ENCODE results near the gene STMN3.

DNA sequence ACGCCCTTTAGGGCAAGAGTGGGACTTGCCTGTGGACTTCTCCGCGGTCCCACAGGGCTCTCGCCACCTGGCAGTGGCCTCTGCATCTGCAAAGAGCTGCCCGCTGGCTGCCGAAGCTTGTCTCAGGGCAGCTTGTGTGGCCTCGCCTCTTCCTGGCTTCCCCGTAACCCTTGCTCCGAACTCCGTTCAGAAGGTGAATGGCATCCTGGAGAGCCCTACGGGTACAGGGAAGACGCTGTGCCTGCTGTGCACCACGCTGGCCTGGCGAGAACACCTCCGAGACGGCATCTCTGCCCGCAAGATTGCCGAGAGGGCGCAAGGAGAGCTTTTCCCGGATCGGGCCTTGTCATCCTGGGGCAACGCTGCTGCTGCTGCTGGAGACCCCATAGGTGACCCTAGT is 7.9 kb upstream of the STMN3 start:
- TF ChIP-seq, protein P1, sequence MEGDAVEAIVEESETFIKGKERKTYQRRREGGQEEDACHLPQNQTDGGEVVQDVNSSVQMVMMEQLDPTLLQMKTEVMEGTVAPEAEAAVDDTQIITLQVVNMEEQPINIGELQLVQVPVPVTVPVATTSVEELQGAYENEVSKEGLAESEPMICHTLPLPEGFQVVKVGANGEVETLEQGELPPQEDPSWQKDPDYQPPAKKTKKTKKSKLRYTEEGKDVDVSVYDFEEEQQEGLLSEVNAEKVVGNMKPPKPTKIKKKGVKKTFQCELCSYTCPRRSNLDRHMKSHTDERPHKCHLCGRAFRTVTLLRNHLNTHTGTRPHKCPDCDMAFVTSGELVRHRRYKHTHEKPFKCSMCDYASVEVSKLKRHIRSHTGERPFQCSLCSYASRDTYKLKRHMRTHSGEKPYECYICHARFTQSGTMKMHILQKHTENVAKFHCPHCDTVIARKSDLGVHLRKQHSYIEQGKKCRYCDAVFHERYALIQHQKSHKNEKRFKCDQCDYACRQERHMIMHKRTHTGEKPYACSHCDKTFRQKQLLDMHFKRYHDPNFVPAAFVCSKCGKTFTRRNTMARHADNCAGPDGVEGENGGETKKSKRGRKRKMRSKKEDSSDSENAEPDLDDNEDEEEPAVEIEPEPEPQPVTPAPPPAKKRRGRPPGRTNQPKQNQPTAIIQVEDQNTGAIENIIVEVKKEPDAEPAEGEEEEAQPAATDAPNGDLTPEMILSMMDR (IDR thresholded peaks at IDR 0.05): no peak
- no peak for TF ChIP-seq POLR2AphosphoS5 (IDR thresholded peaks at IDR 0.05; ENCODE audit: insufficient read depth in 1 of 2, low read depth in 1 of 2)

All from vagina (tissue), 2 donors.